HepG2 (cell line): ENCODE measurements around the gene ABCC3. TPM values are rescaled to one million over a fixed set of nuclear protein-coding genes. Genes with fewer than 3 reads are reported as not detected.

Experiments used
- DPF2 ChIP-seq: sonication (generic); formaldehyde crosslinking; IDR thresholded peaks from 2 replicates; pipeline ENCODE4 v1.4.0; 2020; ENCODE audit warnings: mild to moderate bottlenecking, low read depth, missing genetic modification reagents, borderline replicate concordance
- KIAA2018 ChIP-seq: sonication (generic); formaldehyde crosslinking; IDR thresholded peaks from 2 replicates; pipeline ENCODE4 v1.5.0; 2020; ENCODE audit warnings: mild to moderate bottlenecking, missing genetic modification reagents, borderline replicate concordance
- NR2F2 ChIP-seq: IDR thresholded peaks from 2 replicates; pipeline ENCODE4 v1.6.1; 2012; ENCODE audit warnings: low read depth, inconsistent platforms, borderline replicate concordance
- TARDBP ChIP-seq: sonication (generic); formaldehyde crosslinking; IDR thresholded peaks from 2 replicates; pipeline ENCODE4 v1.8.0; 2022; ENCODE audit warnings: mild to moderate bottlenecking, missing genetic modification reagents
- THAP11 ChIP-seq: IDR thresholded peaks from 2 replicates; pipeline ENCODE4 v1.6.1; 2016; ENCODE audit warnings: missing biosample characterization, missing genetic modification reagents
- ZNF10 ChIP-seq: sonication (generic); formaldehyde crosslinking; IDR thresholded peaks from 2 replicates; pipeline ENCODE4 v1.4.0; 2020; ENCODE audit warnings: mild to moderate bottlenecking, low read depth, missing genetic modification reagents, borderline replicate concordance
- ZNF264 ChIP-seq: sonication (generic); formaldehyde crosslinking; IDR thresholded peaks from 2 replicates; pipeline ENCODE4 v1.4.0; 2020; ENCODE audit warnings: missing genetic modification reagents
- ZNF441 ChIP-seq: sonication (generic); formaldehyde crosslinking; IDR thresholded peaks from 2 replicates; pipeline ENCODE4 v1.7.0; 2021; ENCODE audit warnings: missing genetic modification reagents, borderline replicate concordance
- ZNF615 ChIP-seq: sonication (generic); formaldehyde crosslinking; IDR thresholded peaks from 2 replicates; pipeline ENCODE4 v1.5.0; 2020; ENCODE audit warnings: mild to moderate bottlenecking, missing genetic modification reagents, borderline replicate concordance
- ZNF746 ChIP-seq: sonication (generic); formaldehyde crosslinking; IDR thresholded peaks from 2 replicates; pipeline ENCODE4 v1.8.0; 2022; ENCODE audit warnings: mild to moderate bottlenecking, missing genetic modification reagents
- ZNF768 ChIP-seq: sonication (generic); formaldehyde crosslinking; IDR thresholded peaks from 2 replicates; pipeline ENCODE4 v1.4.0; 2020; ENCODE audit warnings: missing genetic modification reagents
- ZNF777 ChIP-seq: sonication (generic); formaldehyde crosslinking; IDR thresholded peaks from 2 replicates; pipeline ENCODE4 v1.4.0; 2020; ENCODE audit warnings: missing genetic modification reagents
- ZNF780A ChIP-seq: sonication (generic); formaldehyde crosslinking; IDR thresholded peaks from 2 replicates; pipeline ENCODE4 v1.8.0; 2022; ENCODE audit warnings: mild to moderate bottlenecking, missing genetic modification reagents, moderate library complexity
- polyA plus RNA-seq, 8 experiments: library from polyadenylated mRNA; depleted of rRNA in 3 of 8; stranded (reverse) in 7 of 8; unstranded in 1 of 8; fragments of >200 nt; fragmentation: Illumina TruSeq in 4 of 8; extraction: Trizol in 4 of 8; gene quantifications; 2 replicates each; pipeline versions ENCODE4 v1.2.1 to v1.2.3, GENCODE V29; 2011 to 2016; ENCODE audit warnings: low read depth in 4 of 8, missing spikeins in 1 of 8, mixed read lengths in 1 of 8; ENCODE audit not compliant: insufficient read depth in 1 of 8
- total RNA-seq, 5 experiments: library from RNA; depleted of rRNA; stranded (reverse); fragments of >200 nt; fragmentation: Illumina TruSeq; extraction: Trizol; gene quantifications; 2 replicates each; pipeline ENCODE4 v1.2.3, GENCODE V29; 2016; ENCODE audit warnings: low read depth in 1 of 5
- TF ChIP-seq, protein P1 (sequence below): fragments of 450-650 bp; IDR thresholded peaks from 2 replicates; pipeline ENCODE4 v1.6.1; 2017; ENCODE audit warnings: mild to moderate bottlenecking

Gene ABCC3
- total and polyA plus RNA-seq, 2 of the 13 experiments (the other 11 are each of a cell fraction or from before 2014, with no cell fraction given): 25.2 to 50.7 TPM

DNA sequence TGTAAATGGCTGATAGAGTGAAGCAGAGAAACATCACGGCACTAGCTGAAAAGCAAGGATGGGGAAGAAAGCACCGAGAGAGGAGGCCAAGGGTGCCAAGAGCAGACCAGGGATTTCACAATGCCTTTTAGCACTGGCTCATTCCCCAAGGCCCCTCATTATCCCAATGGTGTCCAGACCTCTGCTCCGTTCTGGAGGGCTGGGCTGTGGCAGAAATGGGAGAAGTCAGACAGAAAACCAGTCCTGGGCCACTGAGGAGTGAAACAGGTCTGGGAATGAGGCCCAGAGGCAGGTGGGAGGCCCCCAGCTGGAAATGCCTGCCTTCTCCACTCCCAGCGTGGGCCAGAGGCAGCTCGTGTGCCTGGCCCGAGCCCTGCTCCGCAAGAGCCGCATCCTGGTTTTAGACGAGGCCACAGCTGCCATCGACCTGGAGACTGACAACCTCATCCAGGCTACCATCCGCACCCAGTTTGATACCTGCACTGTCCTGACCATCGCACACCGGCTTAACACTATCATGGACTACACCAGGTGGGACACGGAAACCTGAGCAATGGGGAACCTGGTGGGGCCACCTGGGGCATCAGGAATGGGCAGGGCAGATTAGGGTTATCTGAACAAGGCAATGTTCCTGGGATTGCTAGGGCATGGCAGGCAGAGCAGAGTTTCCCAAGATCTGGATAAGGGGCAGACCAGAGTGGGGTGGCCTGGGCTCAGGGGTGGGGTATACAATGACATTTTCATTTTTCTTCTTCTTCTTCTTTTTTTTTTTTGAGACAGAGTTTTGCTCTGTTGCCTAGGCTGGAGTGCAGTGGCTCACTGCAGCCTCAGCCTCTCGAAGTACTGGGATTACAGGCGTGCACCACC, 52.8 kb downstream of the ABCC3 start (continued):
- TF ChIP-seq KIAA2018 (CRISPR knock-in tag) (no peak), ZNF780A (CRISPR knock-in tag) (no peak), ZNF441 (CRISPR knock-in tag) (no peak), ZNF615 (CRISPR knock-in tag) (no peak), DPF2 (CRISPR knock-in tag) (no peak), ZNF10 (CRISPR knock-in tag) (no peak), ZNF264 (no peak), ZNF746 (CRISPR knock-in tag) (no peak; the same call in 1 of the 2 replicates), NR2F2 (0 out of 2 replicates have a peak, but pooled peaks have one; percentile 7), ZNF777 (no peak; the same call in 1 of the 2 replicates), THAP11 (CRISPR knock-in tag) (peak; percentile 37; the same call in 1 of the 2 replicates), ZNF768 (CRISPR knock-in tag) (peak; percentile 84), TARDBP (peak; percentile 23; the same call in 1 of the 2 replicates)
- TF ChIP-seq, protein P1, sequence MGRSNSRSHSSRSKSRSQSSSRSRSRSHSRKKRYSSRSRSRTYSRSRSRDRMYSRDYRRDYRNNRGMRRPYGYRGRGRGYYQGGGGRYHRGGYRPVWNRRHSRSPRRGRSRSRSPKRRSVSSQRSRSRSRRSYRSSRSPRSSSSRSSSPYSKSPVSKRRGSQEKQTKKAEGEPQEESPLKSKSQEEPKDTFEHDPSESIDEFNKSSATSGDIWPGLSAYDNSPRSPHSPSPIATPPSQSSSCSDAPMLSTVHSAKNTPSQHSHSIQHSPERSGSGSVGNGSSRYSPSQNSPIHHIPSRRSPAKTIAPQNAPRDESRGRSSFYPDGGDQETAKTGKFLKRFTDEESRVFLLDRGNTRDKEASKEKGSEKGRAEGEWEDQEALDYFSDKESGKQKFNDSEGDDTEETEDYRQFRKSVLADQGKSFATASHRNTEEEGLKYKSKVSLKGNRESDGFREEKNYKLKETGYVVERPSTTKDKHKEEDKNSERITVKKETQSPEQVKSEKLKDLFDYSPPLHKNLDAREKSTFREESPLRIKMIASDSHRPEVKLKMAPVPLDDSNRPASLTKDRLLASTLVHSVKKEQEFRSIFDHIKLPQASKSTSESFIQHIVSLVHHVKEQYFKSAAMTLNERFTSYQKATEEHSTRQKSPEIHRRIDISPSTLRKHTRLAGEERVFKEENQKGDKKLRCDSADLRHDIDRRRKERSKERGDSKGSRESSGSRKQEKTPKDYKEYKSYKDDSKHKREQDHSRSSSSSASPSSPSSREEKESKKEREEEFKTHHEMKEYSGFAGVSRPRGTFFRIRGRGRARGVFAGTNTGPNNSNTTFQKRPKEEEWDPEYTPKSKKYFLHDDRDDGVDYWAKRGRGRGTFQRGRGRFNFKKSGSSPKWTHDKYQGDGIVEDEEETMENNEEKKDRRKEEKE: no peak
